ENCODE data around the gene SAP30.

Gene SAP30

DNA sequence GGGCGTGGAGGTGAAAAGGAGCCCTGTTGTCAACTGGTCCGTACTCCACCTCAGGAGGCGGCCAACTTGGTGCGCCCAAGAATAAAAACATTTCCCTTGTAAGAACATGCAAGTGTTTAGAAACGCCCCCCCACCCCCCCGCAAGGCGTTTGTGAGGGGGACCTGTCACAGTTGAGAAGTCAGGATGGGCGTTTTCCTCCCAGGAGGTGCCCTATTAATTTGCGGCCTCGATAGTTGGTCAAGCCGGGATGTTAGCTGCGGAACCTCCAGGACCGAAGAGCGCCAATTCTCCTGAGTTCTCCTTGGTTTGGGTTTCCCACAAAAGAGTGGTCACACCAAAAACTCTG lies 651 bp upstream of the SAP30 start:
- DNase-seq, result no peak

DNA sequence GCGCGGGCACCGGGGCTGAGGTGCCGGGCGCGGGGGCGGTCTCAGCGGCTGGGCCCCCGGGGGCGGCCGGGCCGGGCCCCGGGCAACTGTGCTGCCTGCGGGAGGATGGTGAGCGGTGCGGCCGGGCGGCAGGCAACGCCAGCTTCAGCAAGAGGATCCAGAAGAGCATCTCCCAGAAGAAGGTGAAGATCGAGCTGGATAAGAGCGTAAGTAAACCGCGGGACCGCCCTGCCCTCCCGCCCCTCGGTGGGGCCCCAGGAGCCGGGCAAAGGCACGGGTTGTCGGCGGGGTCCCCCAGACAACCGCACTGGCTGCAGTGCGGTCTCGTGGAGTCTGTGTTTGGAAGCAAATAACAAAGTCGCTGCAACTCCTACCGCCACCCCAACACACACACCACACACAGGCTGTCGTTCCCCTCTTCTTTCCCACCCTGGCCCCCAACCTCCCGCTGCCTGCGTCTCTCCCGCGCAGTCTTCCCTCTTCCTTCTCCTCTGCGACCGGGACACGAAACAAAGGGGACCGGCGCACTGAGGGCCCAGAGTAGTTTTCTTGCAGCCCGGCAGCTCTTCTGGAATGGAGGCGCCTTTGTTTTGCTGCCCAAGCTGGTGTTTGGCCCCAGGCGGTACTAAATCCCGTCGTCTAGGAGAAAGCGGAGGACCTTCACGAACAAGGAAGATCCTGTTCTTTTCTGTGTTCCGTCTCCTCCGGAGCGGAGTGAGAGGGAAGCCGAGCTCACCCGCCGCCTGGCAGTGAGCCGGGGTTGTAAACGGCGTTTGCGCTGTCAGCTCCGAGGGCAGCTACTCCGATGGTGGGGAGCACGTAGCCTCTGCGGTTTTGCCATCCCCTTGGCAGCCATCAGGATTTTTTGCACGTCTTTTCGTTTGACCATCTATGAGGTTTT lies 788 bp downstream of the SAP30 start:
- DNase-seq, result peak; percentile 19

DNA sequence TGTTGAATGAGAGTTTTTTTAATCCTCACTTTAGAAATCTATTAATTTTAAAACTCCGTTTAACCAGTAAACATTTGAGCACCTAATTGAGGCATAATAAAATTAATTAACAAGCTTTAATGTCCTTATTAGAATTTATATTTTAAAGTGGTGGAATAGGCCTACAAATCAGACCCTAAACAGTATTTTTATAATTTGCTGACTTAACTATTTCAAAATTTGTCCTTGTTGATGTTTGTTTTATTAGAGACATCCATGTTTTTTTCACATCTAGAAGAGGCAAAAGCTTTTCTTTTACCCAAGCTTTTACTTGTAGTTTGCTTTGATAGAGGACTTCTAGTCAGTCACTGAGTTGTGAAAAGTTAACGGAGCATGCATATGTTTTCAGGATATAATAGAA lies 3.8 kb downstream of the SAP30 start:
- no peak for DNase-seq

DNA sequence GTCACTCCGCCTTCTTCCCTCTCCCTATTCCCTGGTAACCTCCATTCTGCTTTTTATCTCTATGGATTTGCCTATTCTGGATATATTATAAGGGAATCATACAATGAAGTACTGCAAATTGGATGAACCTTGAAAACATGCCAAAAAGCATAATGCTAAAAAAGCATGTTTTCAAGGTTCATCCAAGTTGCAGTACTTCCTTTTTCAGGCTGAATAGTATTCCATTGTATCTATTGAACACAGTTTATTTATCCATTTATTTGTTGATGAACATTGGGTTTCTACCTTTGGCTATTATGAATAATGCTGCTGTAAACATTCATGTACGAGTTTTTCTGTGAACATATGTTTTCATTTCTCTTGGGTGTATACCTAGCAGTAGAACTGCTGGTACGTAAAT lies 9.2 kb downstream of the SAP30 start:
- no peak for DNase-seq

DNA sequence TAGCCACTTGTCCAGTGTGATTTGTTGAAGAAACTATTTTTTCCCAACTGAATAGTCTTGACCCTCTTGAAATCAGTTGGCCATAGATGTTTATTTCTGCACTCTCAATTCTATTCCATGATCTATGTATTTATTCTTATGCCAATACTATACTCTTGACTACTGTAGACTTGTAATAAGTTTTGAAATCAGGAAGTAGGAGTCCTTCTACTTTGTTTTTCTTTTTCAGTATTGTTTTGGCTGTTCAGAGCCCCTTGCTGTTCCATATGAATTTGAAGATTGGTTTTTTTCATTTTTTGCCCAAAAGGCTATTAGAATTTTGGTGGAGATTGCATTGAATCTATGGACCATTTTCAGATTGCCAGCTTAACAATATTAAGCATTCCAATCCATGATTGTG lies 10.2 kb downstream of the SAP30 start:
- DNase-seq, result no peak

DNA sequence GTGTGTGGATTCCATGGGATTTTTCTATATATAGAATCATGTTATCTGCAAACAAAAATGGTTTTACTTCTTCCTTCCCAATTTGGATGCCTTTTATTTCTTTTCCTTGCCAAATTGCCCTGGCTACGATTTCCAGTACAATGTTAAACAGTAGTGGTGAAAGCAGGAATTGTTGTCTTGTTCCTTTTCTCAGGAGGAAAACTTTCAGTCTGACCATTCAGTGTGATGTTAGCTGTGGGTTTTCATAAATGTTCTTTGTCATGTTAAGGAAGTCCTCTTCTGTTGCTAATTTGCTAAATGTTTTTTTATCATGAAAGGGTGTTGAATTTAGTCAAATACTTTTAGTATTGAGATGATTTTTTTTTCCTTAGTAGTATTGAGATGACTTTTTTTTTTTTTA lies 10.9 kb downstream of the SAP30 start:
- no peak for DNase-seq

DNA sequence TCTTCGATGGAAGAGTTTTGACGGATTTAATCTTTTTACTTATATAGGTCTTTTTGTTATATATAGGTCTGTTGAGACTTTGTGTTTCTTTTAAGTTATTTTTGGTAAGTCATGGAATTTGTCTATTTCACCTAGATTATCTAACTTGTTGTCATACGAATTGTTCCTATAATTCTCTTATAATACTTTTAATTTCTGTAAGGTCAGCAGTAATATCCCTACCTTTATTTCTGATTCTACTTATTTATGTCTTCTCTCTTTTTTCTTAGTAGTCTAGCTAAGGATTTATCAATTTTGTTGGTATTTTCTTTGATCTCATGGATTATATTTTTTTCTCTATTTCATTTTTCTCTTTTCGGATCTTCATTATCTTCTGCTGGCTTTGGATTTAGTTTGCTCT lies 11.6 kb downstream of the SAP30 start:
- DNase-seq, result no peak

DNA sequence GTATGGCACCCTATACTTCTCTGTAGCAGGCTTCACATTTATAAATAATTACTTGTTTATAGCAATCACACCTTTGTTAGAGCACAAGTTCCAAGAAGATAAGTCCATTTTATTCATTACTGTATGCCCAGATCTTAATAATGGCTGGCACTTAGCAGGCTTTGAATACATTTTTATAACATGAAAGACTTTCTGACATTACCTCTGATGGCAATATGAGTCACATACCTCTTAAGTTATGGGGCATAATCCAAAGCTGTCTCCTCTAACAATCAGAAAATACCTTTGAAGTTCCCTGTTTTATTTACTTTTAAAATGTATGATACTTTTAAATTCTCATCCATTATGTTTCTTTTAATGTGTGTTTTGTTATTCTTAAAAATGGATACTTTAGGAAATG lies 16.0 kb downstream of the SAP30 start:
- no peak for DNase-seq

DNA sequence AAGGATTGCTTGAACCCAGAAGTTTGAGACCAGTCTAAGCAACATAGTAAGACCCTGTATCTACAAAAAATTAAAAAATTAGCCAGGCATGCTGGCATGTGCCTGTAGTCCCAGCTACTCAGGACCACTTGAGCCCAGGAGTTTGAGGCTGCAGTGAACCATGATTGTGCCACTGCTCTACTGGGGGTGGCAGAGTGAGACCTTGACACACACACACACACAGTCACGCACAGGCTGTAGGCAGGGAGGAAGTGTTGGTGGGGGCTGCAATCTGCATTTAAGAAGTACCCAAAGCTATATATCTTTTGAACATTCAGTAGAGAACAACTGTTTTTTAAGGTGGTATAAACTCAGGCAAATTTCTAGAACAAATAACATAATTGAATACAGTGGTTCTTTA lies 20.9 kb downstream of the SAP30 start:
- no peak for DNase-seq

DNA sequence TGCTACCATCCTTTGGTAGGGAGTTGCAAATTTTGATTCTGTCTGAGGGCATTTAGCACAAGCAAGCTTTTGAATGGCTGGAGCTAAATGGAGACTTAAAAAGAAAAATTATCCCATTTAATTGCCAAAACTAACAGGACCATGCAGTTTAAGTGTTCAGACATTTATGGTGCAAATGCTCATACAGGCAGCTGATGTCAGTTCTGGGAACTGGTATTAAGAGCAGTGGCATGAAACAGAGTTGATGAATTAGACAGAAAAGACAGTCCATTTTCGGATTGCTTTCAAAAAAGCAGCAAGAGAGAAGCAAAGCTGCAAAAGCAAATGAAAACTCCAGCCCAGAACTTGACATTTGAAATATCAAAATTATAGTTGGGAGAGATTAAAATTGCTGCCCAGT lies 26.9 kb downstream of the SAP30 start:
- DNase-seq, result no peak

DNA sequence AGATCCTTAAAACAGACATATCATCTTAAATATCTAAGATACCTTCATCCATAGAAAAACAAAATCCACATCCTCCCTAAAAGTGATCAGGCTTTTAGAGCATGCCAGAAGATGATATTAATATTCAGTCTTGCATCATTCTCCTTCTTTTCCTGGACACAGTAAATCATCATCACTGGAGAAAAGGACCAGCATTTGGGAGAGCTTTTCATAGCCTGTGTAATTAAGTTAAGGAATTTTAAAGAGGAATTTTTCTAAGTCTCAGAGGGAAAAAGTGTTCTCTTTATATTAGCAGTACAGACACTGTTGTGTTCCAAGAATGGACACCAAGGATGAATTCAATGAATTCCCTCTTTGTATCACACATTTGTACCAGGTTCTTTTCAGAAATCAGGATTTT lies 27.5 kb downstream of the SAP30 start:
- no peak for DNase-seq

DNA sequence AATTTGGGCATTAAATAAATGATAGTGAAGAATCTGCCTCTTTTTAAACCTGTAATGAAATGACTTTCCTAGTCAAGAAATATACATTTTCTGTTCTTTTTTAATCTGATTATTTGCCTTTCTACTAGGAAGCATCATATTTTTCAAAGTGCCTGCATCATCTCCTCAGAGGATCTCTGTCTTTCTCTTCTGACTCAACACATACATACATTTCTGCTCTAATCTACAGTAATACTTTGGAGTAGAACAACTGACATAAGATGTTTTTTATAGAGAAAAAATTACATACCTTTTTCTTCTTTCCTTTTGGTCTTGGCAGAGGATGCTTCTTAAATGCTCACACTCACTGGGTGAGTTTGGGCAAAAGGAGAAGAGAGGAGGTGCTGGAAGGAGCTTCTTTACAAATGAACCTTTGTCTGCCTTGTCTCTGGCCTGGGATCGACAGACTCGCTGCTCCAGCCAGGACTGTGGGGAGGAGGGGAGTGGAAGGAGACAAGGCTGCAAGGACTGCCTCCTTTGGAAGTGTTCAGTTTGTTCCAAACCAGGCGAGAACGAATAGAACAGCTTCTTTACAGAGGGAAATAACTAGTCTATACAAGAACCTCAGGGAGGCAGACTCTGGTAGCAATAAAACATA lies 28.1 kb downstream of the SAP30 start, which contains the start of gene SCRG1:
TSS of gene SCRG1 (minus strand) at position 338 of the 637 bp plus-strand sequence. CDS start 7,702 bp downstream, outside the sequence.
- DNase-seq, result no peak

DNA sequence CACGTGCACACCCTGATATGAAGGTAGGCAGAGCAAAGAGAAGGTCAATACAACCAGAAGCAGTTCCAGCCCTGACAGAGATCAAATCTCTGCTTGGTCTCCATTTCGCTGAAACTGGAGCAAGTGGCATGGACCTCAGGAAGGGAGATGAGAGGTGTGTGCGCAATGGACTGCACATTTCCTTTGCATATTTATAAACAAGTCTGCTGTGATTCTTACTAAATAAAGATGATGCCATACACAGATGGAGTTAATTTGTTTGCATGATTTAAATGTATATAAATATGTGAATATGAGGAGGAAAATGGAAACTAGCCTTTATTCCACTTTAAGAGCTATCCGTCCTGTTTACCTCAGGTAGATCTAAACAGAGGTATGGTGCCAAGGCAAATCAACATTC lies 30.3 kb downstream of the SAP30 start:
- no peak for DNase-seq

DNA sequence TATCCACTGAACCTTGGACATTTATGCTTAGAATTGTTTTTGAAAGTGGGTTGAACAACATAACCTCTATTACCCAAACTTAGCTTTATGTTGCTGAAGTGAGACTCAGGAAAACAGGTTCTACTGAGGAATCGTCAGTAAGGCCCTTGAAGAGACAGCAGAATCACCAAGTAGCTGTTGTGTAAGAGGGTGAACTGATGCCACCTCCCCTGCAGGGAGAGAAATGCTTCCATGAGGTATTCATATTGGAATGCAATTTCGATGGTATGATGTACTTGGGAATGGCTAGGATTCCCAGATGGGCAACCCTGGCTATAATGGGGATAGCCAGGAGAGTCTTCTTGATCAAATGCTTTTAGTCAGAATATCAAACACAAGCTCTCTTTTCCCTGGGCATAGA lies 32.3 kb downstream of the SAP30 start:
- no peak for DNase-seq

DNA sequence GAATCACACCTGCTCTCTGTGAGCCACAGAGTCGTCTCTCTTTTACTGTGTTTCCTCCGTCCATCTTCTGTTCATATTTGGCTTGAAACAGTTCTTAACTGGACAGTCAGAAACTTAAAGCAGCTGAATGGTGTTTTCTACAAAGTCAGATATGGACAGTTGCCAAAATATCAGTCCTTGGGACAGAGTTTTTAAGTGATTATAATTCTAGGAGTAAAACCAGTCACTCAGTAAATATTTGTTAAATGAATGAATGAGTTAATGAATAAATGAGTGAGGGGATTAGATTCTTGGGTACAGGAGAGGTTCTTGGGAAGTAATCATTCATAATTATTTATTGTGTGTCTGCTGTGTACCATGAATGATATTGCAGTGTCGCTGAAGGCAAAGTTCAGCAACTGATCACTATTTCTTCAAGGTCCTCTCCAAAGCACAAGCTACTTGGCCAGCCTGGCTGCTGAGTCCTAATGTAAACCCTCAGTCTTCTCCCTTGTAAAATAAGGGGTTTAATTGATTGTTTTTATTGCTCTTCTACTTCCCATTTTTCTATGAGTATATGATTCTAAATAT lies 33.6 kb downstream of the SAP30 start:
- DNase-seq, result no peak

DNA sequence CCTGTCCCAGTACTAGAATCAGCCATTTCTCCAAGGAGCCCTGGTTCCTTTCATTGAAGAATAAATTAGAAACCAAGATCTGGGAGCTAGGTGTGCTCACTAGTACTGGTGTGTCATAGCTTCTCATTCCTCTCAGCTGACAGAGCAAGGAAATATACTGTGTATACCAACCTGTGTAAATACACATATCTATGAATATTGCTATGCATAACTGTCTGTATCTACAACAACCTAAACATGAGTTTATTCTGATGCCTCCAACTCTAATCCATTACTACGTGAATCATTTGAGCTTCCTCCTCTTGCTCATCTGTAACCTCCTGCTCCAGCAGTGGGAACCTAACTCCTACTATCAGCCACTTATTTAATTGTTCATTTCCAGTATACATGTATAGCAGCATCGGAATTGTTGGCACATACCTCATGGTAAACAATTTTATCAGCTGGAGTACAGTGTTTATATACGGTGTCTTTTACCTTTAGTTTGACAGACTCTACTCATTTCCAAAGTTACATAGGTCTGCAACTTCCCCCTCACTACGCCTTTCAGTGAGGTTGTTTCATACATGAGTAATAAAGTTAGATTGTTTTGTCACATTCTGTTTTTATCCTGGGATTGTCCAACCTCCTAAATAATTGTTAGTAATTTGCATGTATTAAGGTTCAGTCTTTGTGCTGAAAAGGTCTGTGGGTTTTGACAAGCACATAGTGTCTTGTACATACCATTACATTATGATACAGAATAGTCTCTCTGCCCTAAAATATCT lies 35.3 kb downstream of the SAP30 start:
- DNase-seq, result no peak

DNA sequence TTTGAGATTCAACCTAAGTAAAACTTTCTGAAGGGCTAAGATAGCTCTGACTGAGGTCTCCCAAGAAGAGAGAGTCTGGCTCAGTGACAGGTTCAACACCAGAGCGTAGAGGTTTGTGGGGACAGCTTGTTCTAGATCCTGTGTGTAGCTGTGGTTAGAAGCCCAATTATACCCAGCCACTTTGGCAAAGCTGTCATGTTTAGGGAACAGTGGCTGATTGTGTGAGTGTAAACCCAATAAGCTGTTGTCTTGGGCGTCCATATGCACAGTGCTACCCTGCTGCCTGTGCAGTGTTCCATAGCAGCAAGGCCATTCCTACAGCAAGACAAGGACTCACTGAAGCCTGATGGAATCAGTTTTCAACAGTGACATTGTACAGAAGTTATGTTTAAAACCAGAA lies 39.3 kb downstream of the SAP30 start:
- no peak for DNase-seq

DNA sequence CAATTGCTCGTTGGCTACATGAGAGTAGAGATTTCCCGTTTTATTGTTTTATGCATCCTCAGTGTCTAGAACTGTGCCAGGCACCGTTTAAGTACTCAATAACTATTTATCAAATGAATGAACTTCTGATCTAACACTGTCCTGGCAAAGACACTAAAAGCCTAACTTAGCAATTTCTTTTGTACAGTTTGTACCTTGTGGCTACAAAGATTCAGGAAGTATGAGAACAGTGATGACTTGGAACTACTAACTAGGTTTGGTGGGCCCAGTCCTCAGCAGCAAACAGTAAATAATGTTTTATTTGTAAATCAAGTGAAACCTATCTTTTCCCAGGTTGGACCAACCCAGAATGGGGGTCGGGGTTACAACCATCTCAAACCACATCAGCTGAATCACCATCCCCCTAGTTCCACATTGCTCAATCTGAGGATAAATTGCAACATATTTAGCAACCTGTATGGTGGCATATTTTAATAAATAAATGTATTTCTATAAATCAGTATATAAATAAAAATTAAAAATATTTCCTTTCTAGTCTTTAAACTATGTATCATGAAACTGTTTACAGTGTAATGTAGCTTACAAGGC lies 40.4 kb downstream of the SAP30 start:
- DNase-seq, result no peak

DNA sequence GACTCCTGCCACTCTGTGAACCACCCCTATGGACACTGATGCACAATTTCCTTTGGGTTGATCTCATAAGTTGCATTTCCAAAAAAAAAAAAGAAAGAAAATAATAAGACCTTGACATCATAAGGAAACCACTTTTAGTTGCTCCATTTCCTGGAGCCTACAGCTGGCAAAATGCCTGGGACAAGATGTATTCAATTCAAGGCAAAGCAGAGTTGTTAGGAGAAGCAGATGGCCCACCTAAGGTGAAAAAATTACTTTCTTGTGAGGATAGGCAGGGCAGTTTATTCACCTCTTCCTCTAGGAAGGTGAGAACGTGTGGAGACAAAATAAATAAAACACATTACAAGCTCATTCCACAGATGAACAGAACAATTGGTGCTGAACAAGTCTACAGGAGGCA lies 42.3 kb downstream of the SAP30 start:
- DNase-seq, result no peak

DNA sequence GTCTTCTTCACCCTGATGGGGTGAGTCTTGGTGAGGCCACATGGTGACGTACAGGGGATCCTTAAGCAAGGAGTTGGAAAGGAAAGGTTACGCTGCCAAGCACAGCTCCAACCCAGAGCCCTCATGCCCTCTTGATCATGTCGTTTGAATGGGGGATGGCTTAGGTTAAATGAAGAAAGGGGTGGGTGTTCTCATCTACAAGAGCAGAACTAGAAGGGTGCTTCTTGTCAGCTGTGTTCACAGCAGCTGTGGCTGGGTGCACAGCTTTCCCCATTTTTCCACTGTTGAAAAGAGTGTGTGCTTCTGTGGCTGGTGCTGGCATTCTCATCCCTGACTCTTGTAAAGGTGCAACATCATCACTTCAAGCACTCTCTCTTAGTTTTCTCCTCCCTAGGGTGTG lies 43.7 kb downstream of the SAP30 start:
- DNase-seq, result no peak

DNA sequence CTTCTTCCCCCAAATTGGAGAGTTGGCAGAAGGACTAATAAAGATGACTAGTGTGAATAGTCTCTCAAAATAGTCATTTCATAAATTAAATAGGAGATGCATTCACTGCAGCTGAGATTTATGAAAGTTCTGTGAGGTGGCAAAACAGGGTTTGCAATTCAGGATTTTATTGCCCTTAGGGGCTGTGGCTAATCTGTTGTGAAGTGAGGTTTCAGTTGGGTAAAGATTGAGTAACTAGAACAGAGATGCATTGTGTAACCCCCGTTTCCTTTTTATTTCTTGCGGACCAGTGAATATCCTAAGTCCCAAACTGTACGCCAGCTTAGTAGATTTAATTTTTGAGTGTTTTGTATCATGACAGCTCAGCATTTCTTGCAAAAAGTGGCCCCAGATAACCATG lies 44.3 kb downstream of the SAP30 start:
- no peak for DNase-seq

DNA sequence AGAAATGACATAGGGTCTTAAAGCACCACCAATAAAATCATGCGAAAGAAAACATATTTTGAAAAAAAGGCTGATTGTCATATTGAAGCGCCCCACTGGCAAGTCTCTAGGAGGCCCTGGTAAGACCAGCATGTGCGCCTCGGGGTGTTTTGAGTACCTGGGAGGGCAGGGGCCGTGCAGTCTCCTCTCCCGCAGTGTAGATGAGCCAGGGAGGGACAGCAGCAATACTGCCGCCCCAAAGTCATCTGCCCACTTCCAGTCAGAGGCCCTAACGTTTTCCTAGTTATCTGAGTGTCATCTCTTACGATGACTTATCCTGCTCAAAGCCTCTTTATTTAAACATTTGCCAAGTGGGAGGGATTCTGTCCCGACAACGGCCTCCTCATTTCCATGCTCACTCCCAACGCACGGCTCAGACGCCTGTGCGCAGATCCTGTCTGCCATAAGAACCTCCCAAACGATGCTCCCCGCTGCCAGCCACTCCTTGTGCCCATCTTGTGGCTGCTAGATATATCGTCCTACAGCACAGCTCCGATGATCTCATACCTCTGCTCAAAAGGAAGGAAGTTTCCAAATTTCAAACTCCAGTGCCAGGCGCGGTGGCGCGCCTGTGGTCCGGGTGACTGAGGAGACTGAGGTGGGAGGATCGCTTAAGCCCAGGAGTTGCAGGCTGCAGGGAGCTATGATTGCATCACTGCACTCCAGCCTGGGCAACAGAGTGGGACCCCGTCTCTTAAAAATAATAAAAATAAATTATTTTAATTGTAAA lies 45.3 kb downstream of the SAP30 start:
- DNase-seq, result no peak

Data from NCI-H510A treated with DMSO at 0.1 percent for 48 hours (cell line).